ENCODE results near the gene KANSL1. TPM values are rescaled to one million over a fixed set of nuclear protein-coding genes. Genes with fewer than 3 reads are reported as not detected.
"Not testable (repeated sequence)": the region's sequence is repeated elsewhere in the genome, so short reads cannot be mapped to it uniquely, and the experiment has no call there.

Gene KANSL1
- polyA plus RNA-seq, 1 experiment, result 14.1 TPM

GRCh38 chr17:46024590-46024989 lies 168.6 kb downstream of the KANSL1 start:
- TF ChIP-seq CTCF (IDR thresholded peaks at IDR 0.05; ENCODE audit: insufficient read depth, low read depth, low read length), result no peak
- POLR2A ChIA-PET, result no interaction called here
- peaks cover 7% of the 10 kb centered on the region for H3K36me3 ChIP-seq (ENCODE audit: control insufficient read depth, insufficient read depth, low read length)

GRCh38 chr17:46023783-46024388 lies 169.3 kb downstream of the KANSL1 start:
- CTCF ChIA-PET, result interaction anchor here (2.2 kb wide), 1 partner anchor 20 kb away, joined by 5 read pairs; no protein-coding TSS in a partner anchor

More at GRCh38 chr17:46024590-46024989, 168.6 kb downstream of the KANSL1 start:
- no peaks in the 10 kb centered on the region for H3K27me3 ChIP-seq (ENCODE audit: control insufficient read depth, insufficient read depth, low read length)
- CTCF ChIA-PET, result interaction anchor here (2.2 kb wide), 1 partner anchor 20 kb away, joined by 5 read pairs; no protein-coding TSS in a partner anchor
- H3K4me3 ChIP-seq (ENCODE audit: low read depth, low read length), result no peak overlapping the region
- DNase-seq (ENCODE audit: low read depth), result no peak

GRCh38 chr17:46023366-46023765 lies 169.9 kb downstream of the KANSL1 start:
- DNase-seq (ENCODE audit: low read depth); H3K36me3 ChIP-seq (ENCODE audit: control insufficient read depth, insufficient read depth, low read length); POLR2A ChIA-PET; H3K4me3 ChIP-seq (ENCODE audit: low read depth, low read length); H3K27me3 ChIP-seq (ENCODE audit: control insufficient read depth, insufficient read depth, low read length): not testable (repeated sequence)
- CTCF ChIA-PET, result interaction anchor here (2.2 kb wide), 1 partner anchor 21 kb away, joined by 5 read pairs; no protein-coding TSS in a partner anchor

More at GRCh38 chr17:46023783-46024388, 169.3 kb downstream of the KANSL1 start:
- Histone ChIP-seq H3K4me3 (ENCODE audit: low read depth, low read length) (no peak overlapping the region), H3K27me3 (ENCODE audit: control insufficient read depth, insufficient read depth, low read length) (no peaks in the 10 kb centered on the region), H3K36me3 (ENCODE audit: control insufficient read depth, insufficient read depth, low read length) (peaks cover 7% of the 10 kb centered on the region)
- no peak for TF ChIP-seq CTCF (IDR thresholded peaks at IDR 0.05; ENCODE audit: insufficient read depth, low read depth, low read length)
- POLR2A ChIA-PET, result no interaction called here
- no peak for DNase-seq (ENCODE audit: low read depth)

- H3K36me3 ChIP-seq (ENCODE audit: control insufficient read depth, insufficient read depth, low read length), result no peaks in the 10 kb centered on the region
- CTCF ChIA-PET, result interaction anchor here (0.7 to 2.4 kb wide), 4 partner anchors 10 to 24 kb away, joined by 3 to 10 read pairs (median 3); no protein-coding TSS in a partner anchor
- no peak overlapping the region for H3K4me3 ChIP-seq (ENCODE audit: low read depth, low read length)
- DNase-seq (ENCODE audit: low read depth), result no peak
- POLR2A ChIA-PET, result no interaction called here
- TF ChIP-seq CTCF (IDR thresholded peaks at IDR 0.05; ENCODE audit: insufficient read depth, low read depth, low read length), result no peak
- H3K27me3 ChIP-seq (ENCODE audit: control insufficient read depth, insufficient read depth, low read length), result no peaks in the 10 kb centered on the region
These were observed 172.2 kb downstream of the KANSL1 start for GRCh38 chr17:46020998-46021397.

- no peak overlapping the region for H3K4me3 ChIP-seq (ENCODE audit: low read depth, low read length)
- ChIA-PET CTCF (interaction anchor here (1.1 to 2.4 kb wide), 5 partner anchors 14 to 25 kb away, joined by 3 to 10 read pairs (median 4); no protein-coding TSS in a partner anchor), POLR2A (no interaction called here)
- TF ChIP-seq CTCF (IDR thresholded peaks at IDR 0.05; ENCODE audit: insufficient read depth, low read depth, low read length), result no peak
- no peak for DNase-seq (ENCODE audit: low read depth)
- H3K27me3 ChIP-seq (ENCODE audit: control insufficient read depth, insufficient read depth, low read length), result no peaks in the 10 kb centered on the region
- H3K36me3 ChIP-seq (ENCODE audit: control insufficient read depth, insufficient read depth, low read length), result no peaks in the 10 kb centered on the region
These were observed 173.0 kb downstream of the KANSL1 start for GRCh38 chr17:46020023-46020761.

GRCh38 chr17:46019408-46019925 lies 173.8 kb downstream of the KANSL1 start:
- H3K4me3 ChIP-seq (ENCODE audit: low read depth, low read length); DNase-seq (ENCODE audit: low read depth); H3K27me3 ChIP-seq (ENCODE audit: control insufficient read depth, insufficient read depth, low read length); POLR2A ChIA-PET; H3K36me3 ChIP-seq (ENCODE audit: control insufficient read depth, insufficient read depth, low read length): not testable (repeated sequence)
- CTCF ChIA-PET, result interaction anchor here (1.2 to 2.4 kb wide), 5 partner anchors 16 to 194 kb away, joined by 3 to 10 read pairs (median 4); no protein-coding TSS in a partner anchor

Data from BJ (cell line).